ENCODE results near the gene STX16.
"Not testable (repeated sequence)": the region's sequence is repeated elsewhere in the genome, so short reads cannot be mapped to it uniquely, and the experiment has no call there.

Gene STX16

DNA sequence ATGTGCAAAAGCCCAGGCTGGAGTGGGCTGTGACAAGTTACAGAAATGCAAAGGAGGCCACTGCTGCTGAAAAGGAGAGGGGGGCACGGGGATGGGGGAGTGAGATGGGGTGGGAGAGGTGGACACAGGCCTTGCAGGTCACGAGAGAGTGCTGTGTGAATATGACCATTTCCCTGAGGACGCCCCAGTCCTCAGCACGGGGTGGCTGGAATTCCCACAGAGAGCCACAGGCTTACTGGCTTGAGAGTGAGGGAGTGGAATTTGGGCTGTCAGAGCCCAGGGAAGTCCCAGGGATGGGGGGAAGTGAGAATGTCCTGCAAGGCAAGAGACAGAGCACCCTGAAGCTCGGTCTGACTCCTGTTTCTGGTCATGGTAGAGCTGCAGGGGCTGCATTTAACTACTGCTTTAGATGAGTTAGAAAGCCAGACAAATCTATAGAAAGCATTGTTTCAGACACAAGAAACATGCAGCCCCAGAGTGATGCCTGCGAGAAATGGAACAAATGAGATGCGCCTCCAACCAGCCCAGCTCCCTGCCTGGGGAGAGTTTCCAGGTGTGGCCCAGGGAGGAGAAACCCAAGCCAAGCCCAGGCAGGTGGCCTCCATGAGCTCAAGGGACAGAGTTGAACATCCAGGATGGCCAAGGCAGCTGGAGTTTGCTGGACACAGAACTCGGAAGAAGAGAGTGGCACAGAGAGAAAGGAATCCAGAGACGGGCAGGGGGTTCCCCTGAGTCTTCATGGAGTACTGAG, 72.0 kb downstream of the STX16 start:
- no peak for DNase-seq (ENCODE audit: low read depth)
- H3K4me3 ChIP-seq (ENCODE audit: control insufficient read depth, low read depth, low read length): no peak overlapping the region
- TF ChIP-seq, protein P1, sequence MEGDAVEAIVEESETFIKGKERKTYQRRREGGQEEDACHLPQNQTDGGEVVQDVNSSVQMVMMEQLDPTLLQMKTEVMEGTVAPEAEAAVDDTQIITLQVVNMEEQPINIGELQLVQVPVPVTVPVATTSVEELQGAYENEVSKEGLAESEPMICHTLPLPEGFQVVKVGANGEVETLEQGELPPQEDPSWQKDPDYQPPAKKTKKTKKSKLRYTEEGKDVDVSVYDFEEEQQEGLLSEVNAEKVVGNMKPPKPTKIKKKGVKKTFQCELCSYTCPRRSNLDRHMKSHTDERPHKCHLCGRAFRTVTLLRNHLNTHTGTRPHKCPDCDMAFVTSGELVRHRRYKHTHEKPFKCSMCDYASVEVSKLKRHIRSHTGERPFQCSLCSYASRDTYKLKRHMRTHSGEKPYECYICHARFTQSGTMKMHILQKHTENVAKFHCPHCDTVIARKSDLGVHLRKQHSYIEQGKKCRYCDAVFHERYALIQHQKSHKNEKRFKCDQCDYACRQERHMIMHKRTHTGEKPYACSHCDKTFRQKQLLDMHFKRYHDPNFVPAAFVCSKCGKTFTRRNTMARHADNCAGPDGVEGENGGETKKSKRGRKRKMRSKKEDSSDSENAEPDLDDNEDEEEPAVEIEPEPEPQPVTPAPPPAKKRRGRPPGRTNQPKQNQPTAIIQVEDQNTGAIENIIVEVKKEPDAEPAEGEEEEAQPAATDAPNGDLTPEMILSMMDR (conservative IDR thresholded peaks at IDR 0.05; ENCODE audit: control insufficient read depth, insufficient read depth, low read depth, low read length): no peak

DNA sequence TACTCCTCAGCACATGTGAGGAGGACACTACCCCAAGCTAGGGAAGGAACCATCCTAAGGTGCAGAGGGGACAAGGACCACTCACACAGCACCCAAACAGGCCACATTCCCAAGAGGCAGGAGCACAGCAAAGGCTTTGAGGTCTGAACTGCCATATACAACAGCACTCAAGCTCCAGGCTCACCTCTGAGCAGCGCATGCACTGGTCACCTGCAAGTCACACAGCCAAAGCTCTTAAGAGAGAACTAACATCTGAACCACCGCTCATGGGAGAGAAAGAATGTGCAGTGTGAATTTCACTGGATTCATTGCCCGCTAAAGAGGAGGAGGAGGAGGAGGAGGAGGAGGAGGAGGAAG, 72.5 kb downstream of the STX16 start:
- no peak overlapping the region for H3K4me3 ChIP-seq (ENCODE audit: control insufficient read depth, low read depth, low read length)
- TF ChIP-seq, protein P1 (conservative IDR thresholded peaks at IDR 0.05; ENCODE audit: control insufficient read depth, insufficient read depth, low read depth, low read length): no peak
- no peak for DNase-seq (ENCODE audit: low read depth)

DNA sequence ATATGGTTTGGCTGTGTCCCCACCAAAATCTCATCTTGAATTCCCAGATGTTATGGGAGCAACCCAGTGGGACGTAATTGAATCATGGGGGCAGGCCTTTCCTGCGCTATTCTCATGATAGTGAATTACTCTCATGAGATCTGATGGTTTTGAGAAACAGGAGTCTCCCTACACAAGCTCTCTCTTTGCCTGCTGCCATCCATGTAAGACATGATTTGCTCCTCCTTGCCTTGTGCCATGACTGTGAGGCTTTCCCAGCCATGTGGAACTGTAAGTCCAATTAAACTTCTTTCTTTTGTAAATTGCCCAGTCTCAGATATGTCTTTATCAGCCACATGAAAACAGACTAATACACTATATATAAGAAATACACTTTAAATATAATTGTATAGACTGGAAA, 75.1 kb downstream of the STX16 start:
- not testable (repeated sequence) for H3K4me3 ChIP-seq (ENCODE audit: control insufficient read depth, low read depth, low read length); DNase-seq (ENCODE audit: low read depth)
